NCI-H146 treated with DMSO at 0.1 percent for 48 hours (cell line): Measurements from ENCODE around the gene ATP2B2.

ENCODE experiments used
- DNase-seq: peaks from one replicate; lab custom pipeline; 2025; ENCODE audit not compliant: unreplicated experiment; lab: John Stamatoyannopoulos, UW

The ATP2B2 gene

GRCh38 chr3:10368512-10368911 lies 136.9 kb downstream of the ATP2B2 start:
- DNase-seq = no peak

- DNase-seq = no peak
These were observed 137.9 kb downstream of the ATP2B2 start for GRCh38 chr3:10367506-10367905.

GRCh38 chr3:10366651-10367101 lies 138.7 kb downstream of the ATP2B2 start:
- DNase-seq = no peak

GRCh38 chr3:10365791-10366190 lies 139.6 kb downstream of the ATP2B2 start:
- no peak for DNase-seq

GRCh38 chr3:10365316-10365715 lies 140.1 kb downstream of the ATP2B2 start:
- DNase-seq = no peak

- no peak for DNase-seq
These were observed 140.6 kb downstream of the ATP2B2 start for GRCh38 chr3:10364806-10365205.

- no peak for DNase-seq
These were observed 141.5 kb downstream of the ATP2B2 start for GRCh38 chr3:10363935-10364334.

GRCh38 chr3:10361375-10361774 lies 144.0 kb downstream of the ATP2B2 start:
- peak; percentile 30 for DNase-seq

- no peak for DNase-seq
These were observed 144.9 kb downstream of the ATP2B2 start for GRCh38 chr3:10360478-10360877.

- no peak for DNase-seq
These were observed 145.6 kb downstream of the ATP2B2 start for GRCh38 chr3:10359761-10360161.

- DNase-seq = no peak
These were observed 146.9 kb downstream of the ATP2B2 start for GRCh38 chr3:10358309-10358980.

- no peak for DNase-seq
These were observed 147.6 kb downstream of the ATP2B2 start for GRCh38 chr3:10357592-10358308.

- DNase-seq = no peak
These were observed 148.3 kb downstream of the ATP2B2 start for GRCh38 chr3:10357095-10357494.

- DNase-seq = no peak
These were observed 148.9 kb downstream of the ATP2B2 start for GRCh38 chr3:10356461-10356981.

- DNase-seq = no peak
These were observed 150.9 kb downstream of the ATP2B2 start for GRCh38 chr3:10354361-10355015.

- no peak for DNase-seq
These were observed 151.6 kb downstream of the ATP2B2 start for GRCh38 chr3:10353661-10354360.

GRCh38 chr3:10353160-10353559 lies 152.2 kb downstream of the ATP2B2 start:
- DNase-seq = no peak

- no peak for DNase-seq
These were observed 153.1 kb downstream of the ATP2B2 start for GRCh38 chr3:10352146-10352911.

- DNase-seq = no peak
These were observed 154.2 kb downstream of the ATP2B2 start for GRCh38 chr3:10351013-10351735.
